Measurements from ENCODE around the gene LRCH3. TPM values are rescaled to one million over a fixed set of nuclear protein-coding genes. Genes with fewer than 3 reads are reported as not detected.

Gene LRCH3
- polyA plus RNA-seq, 3 donors: 4.1 to 19.4 (median 7.4) TPM

DNA sequence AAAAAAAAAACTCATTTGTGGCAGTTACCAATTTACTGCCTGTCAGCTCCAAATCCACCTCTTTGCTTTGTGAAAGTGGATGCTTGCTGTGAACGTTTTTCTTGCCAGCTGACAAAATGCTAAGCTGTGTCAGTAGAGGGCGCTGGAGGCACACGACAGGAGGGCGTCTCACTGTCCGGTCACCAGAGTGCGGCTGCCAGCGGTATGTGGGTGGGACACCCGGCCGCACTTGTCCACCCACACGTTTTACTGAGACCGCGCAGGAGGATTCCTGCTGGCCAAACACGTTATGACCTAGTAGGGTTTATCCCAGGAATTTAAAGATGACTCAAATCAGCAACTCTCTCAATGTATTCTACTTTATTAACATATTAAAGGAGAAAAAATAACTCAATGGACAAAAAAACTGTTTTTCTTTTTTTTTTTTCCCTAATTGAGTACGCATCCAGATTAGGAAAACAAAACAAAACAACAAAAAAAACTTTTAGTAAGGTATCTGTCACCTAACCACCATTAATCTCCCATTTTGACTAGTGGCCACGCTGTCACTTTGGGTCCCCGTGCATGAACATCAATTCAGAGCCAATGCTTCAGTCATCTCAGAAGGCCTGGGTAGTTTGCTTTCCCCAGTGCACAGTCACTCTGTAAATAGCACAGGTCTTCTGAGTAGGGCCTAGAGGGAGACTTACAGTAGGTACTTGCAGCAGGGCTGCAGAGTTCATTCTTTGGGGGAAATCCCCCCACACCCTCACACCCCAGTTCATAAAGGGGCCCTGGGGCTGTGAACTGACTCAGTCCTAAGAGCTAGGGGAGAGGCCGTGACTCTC is 115.2 kb downstream of the LRCH3 start:
- Mint-ChIP-seq H3K9me3 (no peaks in the 10 kb centered on the region), H3K4me1 (peaks cover 5% of the 10 kb centered on the region), H3K4me3 (peak overlapping the region in 1 of 2 donors; percentile 60), H3K27ac (no peak overlapping the region), H3K27me3 (ENCODE audit: low read depth in 3 of 3) (peaks cover 0 to 4% (median 2%) of the 10 kb centered on the region in 3 donors), H3K36me3 (peaks cover 4% of the 10 kb centered on the region in 2 donors)
- Histone ChIP-seq H3K4me2 (replicated peaks; ENCODE audit: extremely low read depth, low read length, poor library complexity, severe bottlenecking) (no peak overlapping the region), H3K9ac (ENCODE audit: insufficient read depth, low read length, poor library complexity, severe bottlenecking) (no peak overlapping the region), H3K4me3 (replicated peaks in 1 of 3; ENCODE audit: low read depth in 2 of 3, low read length in 3 of 3) (no peak overlapping the region), H2AFZ (ENCODE audit: insufficient read depth, low read depth, low read length, poor library complexity, severe bottlenecking) (no peak overlapping the region), H3K79me2 (ENCODE audit: insufficient read depth, low read length) (no peaks in the 10 kb centered on the region), H3K9me3 (replicated peaks in 1 of 2; ENCODE audit: control insufficient read depth in 1 of 2, insufficient read depth in 1 of 2, low read length in 2 of 2) (no peaks in the 10 kb centered on the region), H3K4me1 (ENCODE audit: control insufficient read depth in 1 of 2, insufficient read depth in 2 of 2, low read length in 2 of 2) (peaks cover 0 to 4% of the 10 kb centered on the region in 2 donors), H3K27ac (ENCODE audit: low read depth in 1 of 2, low read length in 2 of 2) (no peak overlapping the region), H3K27me3 (ENCODE audit: control insufficient read depth in 2 of 2, insufficient read depth in 2 of 2, low read length in 2 of 2) (no peaks in the 10 kb centered on the region), H3K36me3 (replicated peaks in 1 of 2; ENCODE audit: control insufficient read depth in 1 of 2, insufficient read depth in 2 of 2, low read length in 2 of 2) (no peaks in the 10 kb centered on the region), H4K20me1 (ENCODE audit: insufficient read depth, low read length) (no peaks in the 10 kb centered on the region)
- peak; percentile 60 to 70 (median 64) for DNase-seq
- intact Hi-C loops (cut with micrococcal nuclease): no loop called here
- WGBS (ENCODE audit: insufficient coverage): 58% methylated on average over 5 of the region's 17 CpGs
- TF ChIP-seq, protein P1, sequence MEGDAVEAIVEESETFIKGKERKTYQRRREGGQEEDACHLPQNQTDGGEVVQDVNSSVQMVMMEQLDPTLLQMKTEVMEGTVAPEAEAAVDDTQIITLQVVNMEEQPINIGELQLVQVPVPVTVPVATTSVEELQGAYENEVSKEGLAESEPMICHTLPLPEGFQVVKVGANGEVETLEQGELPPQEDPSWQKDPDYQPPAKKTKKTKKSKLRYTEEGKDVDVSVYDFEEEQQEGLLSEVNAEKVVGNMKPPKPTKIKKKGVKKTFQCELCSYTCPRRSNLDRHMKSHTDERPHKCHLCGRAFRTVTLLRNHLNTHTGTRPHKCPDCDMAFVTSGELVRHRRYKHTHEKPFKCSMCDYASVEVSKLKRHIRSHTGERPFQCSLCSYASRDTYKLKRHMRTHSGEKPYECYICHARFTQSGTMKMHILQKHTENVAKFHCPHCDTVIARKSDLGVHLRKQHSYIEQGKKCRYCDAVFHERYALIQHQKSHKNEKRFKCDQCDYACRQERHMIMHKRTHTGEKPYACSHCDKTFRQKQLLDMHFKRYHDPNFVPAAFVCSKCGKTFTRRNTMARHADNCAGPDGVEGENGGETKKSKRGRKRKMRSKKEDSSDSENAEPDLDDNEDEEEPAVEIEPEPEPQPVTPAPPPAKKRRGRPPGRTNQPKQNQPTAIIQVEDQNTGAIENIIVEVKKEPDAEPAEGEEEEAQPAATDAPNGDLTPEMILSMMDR (IDR thresholded peaks at IDR 0.05): peak; percentile 95

DNA sequence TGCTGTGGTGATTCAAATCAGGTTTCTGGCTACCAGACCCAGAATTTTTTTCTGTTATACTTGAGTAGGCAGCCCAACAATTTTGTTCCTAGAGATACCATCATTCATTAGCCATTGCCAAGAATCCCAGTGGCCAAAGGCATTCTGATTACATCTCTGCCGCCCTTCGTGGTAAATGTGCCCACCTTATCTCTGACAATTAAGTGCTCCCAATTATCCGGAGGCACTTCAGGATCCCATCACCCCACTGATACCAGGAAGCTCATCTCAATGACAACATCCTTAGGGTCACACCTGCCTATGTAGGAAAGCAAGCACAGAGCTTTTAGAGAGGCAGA is 115.8 kb downstream of the LRCH3 start:
- Histone ChIP-seq H3K4me2 (replicated peaks; ENCODE audit: extremely low read depth, low read length, poor library complexity, severe bottlenecking) (no peak overlapping the region), H2AFZ (ENCODE audit: insufficient read depth, low read depth, low read length, poor library complexity, severe bottlenecking) (no peak overlapping the region), H3K4me1 (ENCODE audit: control insufficient read depth in 1 of 2, insufficient read depth in 2 of 2, low read length in 2 of 2) (peaks cover 0 to 4% of the 10 kb centered on the region in 2 donors), H3K27me3 (ENCODE audit: control insufficient read depth in 2 of 2, insufficient read depth in 2 of 2, low read length in 2 of 2) (no peaks in the 10 kb centered on the region), H3K9me3 (replicated peaks in 1 of 2; ENCODE audit: control insufficient read depth in 1 of 2, insufficient read depth in 1 of 2, low read length in 2 of 2) (no peaks in the 10 kb centered on the region), H3K36me3 (replicated peaks in 1 of 2; ENCODE audit: control insufficient read depth in 1 of 2, insufficient read depth in 2 of 2, low read length in 2 of 2) (no peaks in the 10 kb centered on the region), H3K9ac (ENCODE audit: insufficient read depth, low read length, poor library complexity, severe bottlenecking) (no peak overlapping the region), H3K79me2 (ENCODE audit: insufficient read depth, low read length) (no peaks in the 10 kb centered on the region), H4K20me1 (ENCODE audit: insufficient read depth, low read length) (no peaks in the 10 kb centered on the region), H3K27ac (ENCODE audit: low read depth in 1 of 2, low read length in 2 of 2) (no peak overlapping the region), H3K4me3 (replicated peaks in 1 of 3; ENCODE audit: low read depth in 2 of 3, low read length in 3 of 3) (no peak overlapping the region)
- no peak for DNase-seq
- Mint-ChIP-seq H3K36me3 (peaks cover 4% of the 10 kb centered on the region in 2 donors), H3K9me3 (no peaks in the 10 kb centered on the region), H3K27ac (no peak overlapping the region), H3K4me3 (no peak overlapping the region), H3K4me1 (peaks cover 5% of the 10 kb centered on the region), H3K27me3 (ENCODE audit: low read depth in 3 of 3) (peaks cover 0 to 4% (median 2%) of the 10 kb centered on the region in 3 donors)
- TF ChIP-seq, protein P1 (IDR thresholded peaks at IDR 0.05): no peak
- WGBS (ENCODE audit: insufficient coverage): 69% methylated on average over 2 of the region's 3 CpGs
- intact Hi-C loops (cut with micrococcal nuclease): no loop called here
